ENCODE data around the gene MXRA8.
A peak's percentile ranks its signal among the peaks of the same experiment; 100 is the strongest.

MXRA8 gene

DNA sequence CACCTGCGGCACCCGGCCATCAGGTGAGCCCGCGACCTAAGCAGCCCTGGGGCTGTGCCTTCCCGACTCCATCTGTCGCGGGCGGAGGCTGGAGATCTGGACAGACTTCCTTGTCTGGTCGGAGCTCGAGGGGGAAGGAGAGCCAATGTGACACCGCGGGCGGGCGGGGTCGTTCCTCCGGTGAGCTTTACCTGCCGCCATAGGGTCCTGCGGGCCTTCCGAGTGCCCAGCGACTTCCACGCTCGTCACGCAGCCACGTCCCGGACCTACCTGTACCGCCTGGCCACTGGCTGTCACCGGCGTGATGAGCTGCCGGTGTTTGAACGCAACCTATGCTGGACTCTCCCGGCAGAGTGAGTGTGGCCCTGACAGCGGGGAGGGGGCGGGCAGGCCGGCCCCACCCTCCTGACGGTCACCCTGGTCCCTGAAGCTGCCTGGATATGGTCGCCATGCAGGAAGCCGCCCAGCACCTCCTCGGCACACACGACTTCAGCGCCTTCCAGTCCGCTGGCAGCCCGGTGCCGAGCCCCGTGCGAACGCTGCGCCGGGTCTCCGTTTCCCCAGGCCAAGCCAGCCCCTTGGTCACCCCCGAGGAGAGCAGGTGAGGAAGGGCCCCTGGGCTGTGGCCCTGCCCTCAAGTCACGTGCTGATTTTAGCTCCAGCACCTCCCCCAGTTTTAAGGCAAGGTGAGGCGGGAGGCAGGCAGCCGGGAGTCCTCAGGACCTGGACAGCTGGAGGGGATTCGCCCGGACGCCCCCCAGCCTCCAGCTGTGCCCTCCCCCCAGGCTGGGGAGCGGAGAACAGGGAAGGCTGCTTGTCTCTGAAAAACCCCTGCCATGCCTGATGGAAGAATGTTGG, 48.9 kb downstream of the MXRA8 start:
- no peak for DNase-seq (ENCODE audit: low read depth in 4 of 4, low spot score in 1 of 4)

DNA sequence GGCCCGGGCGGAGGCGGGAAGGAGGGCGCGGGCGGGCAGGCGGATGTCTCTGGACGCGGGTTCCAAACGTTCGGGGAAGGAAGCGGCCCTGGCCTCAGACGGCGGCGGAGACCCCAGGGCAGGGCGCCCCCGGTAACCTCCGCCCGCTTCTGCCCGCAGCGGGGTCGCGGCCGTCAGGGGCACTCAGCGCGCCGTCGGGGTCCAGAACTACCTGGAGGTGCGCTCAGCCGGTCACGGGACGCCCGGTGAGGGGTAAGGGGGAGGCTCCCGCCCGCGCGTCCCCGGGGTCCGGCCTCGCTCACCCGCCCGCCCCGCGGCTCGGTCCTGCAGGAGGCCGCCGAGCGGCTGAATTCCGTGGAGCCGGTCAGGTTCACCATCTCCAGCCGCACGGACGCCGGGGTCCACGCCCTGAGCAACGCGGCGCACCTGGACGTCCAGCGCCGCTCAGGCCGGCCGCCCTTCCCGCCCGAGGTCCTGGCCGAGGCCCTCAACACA, 49.6 kb downstream of the MXRA8 start:
- no peak for DNase-seq (ENCODE audit: low read depth in 4 of 4, low spot score in 1 of 4)

DNA sequence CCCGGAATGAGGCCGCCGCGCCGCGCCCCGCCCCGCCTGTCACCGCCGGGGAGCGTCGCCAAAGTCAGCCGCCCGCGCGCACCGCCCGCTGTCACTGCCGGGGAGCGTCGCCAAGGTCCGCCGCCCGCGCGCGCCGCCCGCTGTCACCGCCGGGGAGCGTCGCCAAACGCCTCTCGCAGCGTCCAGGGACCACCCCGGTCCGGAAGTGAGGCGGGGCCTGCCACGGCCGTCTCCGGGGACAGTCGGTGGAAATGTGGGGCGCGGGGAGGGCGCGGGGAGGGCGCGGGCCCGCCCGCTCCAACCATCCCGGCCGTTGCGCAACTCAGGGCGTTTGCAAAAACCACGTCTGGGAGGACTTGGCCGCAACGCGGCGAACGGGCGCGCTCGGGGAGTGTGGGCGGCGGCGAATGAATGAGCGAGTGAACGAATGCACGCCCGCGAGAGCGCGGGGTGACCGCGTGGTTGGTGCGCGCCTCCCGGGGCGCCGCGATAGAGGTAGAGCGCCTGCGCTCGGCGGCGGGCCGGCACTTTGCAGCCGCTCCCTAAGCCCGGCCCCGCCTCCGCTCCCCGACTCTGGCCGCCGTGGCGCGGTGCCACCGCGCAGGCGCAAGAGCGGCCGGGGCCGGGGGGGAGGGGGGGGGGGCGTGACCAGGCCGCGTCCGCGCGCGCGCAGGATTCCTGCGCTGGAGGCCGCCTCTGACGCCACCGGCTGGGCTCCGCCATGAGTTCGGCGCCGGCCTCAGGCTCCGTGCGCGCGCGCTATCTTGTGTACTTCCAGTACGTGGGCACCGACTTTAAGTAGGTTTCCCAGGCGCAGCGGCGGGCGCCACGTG, 50.2 kb downstream of the MXRA8 start, which contains the start of the genes ACAP3 and PUSL1:
Gene ACAP3 (minus strand): TSS at position 8 of the 833 bp plus-strand sequence. CDS start 115 bp downstream, outside the sequence.
Gene PUSL1 (plus strand): TSS at position 675 of the 833 bp plus-strand sequence. CDS start 47 bp downstream, at position 722.
- DNase-seq (ENCODE audit: low read depth in 4 of 4, low spot score in 1 of 4) = peak; percentile 71 to 85 (median 77)

DNA sequence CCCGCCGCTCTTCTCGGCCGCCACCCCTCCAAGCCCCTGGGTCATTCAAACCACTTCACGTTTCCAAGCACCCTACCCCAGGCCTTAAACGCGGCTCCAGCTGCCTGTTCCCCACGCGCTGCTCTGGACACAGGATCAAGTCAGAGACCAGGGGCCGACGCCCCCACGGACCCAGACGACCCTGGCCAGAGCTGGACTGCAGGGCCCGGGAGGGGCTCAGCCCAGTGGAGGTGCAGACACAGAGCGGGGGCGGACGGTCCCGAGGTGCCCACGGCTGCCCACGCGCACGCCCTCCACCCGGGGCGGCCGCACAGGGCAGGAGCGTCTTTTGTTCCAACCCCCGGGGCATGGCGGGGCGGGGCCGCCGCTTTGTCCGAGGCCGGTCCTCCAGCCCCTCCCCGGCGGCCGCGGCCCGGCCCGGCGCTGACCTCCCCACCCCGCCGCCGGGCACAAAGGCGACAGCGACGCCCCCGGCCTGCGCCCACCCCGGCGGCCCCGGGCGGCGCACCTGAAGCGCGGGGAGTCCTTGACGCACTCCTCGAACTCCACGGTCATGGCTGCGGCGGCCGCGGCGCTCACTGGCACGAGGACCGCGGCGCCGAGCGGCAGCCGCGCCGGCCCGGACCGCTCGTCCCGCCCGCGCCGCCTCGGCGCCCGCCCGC, 51.0 kb downstream of the MXRA8 start:
- DNase-seq (ENCODE audit: low read depth in 4 of 4, low spot score in 1 of 4) = no peak

DNA sequence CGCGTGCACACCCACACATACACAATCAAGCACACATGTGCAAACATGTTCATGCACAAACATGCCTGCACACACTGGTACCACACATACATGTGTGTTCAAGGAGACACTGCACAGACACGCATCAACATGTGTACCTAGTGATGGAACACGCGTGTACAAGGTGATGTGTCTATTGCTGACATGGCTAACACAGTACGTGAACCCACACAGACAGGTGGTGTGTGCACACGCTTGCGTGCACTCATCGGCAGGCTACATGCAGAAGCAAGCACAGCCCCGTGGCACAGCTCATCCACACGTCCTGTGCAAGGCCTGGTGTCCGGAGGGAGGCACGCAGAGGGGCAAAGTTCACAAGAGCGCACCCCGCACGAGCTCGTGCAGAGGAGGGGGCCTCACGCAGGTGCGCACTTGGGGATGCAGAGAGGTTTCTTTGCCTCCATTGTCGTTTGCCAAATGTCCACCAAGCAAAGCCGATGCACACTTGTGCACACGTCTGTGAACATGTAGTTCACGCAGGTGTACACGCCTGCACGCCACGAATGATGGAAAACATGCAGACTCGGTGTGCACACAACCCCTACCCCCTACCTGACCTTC, 51.6 kb downstream of the MXRA8 start:
- DNase-seq (ENCODE audit: low read depth in 4 of 4, low spot score in 1 of 4) = no peak

DNA sequence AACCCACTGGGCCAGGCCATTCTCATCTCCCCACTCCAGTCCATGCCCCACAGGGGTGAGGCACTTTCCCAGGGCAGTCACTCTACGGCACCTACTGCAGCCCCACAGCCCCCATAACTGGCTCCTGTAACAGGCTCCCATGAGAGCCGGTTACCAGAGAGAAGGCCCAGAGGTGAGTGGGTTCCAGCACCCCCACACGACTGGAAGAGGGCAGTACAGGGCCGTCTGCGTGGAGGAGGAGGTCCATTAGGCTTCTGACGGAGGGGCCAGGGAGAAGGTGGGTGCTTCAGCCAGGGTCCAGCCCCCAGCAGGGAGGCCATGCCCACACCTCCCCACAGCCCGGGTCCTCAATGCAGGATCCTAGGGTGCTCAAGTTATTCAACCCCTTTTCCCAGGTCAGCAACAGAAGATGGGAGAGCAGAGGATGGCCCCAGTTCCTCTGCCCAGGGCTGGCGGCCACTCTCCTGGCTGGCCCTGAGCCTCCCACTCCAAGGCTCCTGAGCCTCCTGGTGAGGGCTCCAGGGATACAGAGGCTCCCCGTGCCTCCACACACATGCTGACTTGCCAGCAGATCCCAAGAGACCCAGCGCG, 52.2 kb downstream of the MXRA8 start:
- no peak for DNase-seq (ENCODE audit: low read depth in 4 of 4, low spot score in 1 of 4)

DNA sequence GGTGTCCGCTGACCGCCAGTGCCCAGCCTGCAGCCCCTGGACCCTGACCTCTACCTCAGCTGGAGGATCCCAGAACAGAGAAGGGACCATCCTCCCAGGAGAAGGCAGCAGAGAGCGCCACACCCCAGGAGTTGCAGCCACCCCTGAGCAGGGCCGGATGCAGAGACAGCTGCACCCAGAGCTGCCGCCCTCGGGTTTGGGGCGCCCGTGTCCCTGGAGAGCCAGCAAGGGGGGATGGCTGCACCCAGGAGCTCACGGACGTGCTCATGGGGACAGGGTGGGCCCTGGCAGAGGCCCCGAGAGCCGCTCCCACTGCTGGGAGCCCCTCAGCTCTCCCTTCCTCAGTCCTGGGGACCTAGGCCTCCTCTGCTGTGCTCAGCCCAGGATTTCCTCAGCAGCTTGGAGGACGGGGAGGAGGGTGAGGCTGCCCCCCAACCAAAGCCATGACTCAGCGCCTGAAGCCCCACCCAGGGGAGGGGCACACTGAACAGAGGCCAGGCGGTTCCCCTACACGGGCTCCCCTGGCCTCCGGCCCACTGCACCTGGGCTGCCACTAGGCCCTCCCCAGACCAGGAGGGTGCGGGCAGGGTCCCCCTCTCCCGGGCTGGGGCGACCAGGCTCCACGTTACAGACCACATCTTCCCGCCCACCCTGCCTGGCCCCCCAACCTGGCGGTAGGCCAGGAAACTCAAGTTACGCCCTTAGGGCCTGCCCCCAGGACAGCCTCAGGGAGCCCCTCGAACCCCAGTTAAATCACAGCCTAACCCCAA, 52.9 kb downstream of the MXRA8 start:
- DNase-seq (ENCODE audit: low read depth in 4 of 4, low spot score in 1 of 4) = peak in 3 of 4 experiments; percentile 35 to 57 (median 50)

DNA sequence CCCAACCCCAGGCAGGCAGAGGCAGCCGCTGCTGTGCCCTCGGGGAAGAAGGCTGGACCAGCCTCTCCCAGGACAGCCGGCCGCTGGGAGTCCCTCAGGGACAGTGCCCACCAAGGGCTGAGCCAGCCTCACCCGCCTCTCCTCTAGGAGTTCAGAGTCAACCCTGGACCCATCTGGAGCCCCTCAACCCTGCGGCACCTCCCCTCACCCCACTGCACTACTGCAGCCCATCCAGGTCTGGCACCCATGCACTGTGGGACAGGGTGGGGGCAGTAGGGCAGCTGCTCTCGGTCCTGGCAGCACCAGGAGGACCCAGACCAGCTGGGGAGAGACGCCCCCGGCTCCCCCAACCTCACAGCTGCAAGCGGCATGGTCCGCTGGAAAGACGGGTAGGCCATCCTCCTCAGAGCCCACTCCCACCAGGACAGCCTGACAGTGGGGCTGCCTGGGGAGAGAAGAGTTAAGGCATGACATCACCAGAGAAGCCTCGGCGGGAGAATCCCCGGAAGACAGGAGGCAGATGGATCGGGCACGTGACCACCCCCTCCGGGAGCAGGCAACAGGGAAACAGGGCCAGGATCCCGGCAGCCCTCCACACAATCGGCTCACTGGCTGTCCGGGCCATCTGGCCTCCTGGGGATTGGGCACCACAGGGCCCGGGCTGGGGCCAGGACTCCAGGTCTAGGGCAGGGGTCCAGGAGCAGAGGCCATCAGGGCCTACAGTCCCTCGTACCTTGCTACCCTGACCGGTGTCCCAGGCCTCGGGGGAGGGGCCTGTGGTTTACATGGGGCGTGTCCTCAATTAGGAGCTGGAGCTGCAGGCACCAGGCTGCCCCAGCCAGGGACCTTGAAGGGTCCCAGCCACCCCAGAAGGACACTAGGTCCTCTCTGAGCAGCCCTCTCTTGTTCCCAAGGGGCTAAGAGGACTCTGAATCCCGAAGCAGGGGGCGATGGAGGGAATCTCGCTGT, 53.7 kb downstream of the MXRA8 start:
- DNase-seq (ENCODE audit: low read depth in 4 of 4, low spot score in 1 of 4) = no peak

DNA sequence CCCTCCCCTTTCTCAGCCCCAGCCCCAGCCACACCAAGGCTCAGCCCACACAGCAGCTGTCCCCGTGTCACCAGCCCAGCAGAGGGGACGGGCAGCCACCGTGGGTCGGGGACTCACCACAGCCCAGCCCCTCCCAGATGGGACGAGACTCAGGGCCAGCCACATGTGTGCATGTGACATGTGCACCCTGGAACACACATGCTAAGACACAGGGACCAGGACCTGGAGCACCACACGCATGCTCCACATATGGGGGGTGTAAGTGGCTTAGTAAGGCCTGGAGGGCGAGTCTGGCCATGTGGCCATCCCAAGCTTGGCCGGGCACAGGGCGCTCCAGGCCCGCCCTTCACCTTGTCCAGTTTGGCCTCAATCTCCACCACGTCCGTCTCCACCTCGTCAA, 54.6 kb downstream of the MXRA8 start:
- no peak for DNase-seq (ENCODE audit: low read depth in 4 of 4, low spot score in 1 of 4)

DNA sequence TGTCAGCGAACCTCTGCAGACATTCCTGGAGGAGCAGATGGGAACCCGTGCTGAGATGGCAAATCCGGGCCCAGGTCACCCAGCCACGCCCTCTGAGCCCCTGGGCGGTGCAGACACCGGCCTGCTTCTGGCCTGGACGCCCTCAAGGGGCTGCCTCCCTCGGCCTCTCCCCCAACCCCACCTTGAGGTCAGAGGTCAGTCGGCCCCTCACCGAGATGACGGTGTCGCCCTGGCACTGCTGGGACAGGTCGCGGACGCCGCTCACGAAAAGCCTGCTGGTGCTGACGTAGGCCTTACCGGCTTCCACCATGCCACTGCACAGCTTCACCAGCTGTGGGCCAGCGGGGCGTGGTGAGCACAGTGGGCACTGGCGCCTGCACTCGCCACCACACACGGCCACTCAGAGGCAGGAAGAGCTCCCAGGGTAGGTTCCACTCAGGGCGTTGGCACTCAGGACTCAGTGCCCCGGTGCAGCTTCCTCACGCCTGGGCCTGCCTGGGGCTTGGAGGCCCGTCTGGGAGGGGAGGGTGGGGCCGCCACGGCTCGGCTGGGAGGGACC, 55.3 kb downstream of the MXRA8 start:
- DNase-seq (ENCODE audit: low read depth in 4 of 4, low spot score in 1 of 4) = no peak

Data from stimulated activated CD4-positive, alpha-beta T cell treated with anti-CD3 and anti-CD28 coated beads, Interleukin-1b, Interleukin-23, amount 100 ng/mL, for 24 hours (primary cell).